GM11168 (cell line): ENCODE results near the gene LIPC.

Experiments used
- in situ Hi-C: fragments of 300-500 bp; cut with MboI; formaldehyde crosslinking; loops from one replicate; pipeline ENCODE4 v1.12.0; 2022; ENCODE audit warnings: low sequenced_read_pairs; ENCODE audit not compliant: unreplicated experiment

LIPC gene

GRCh38 chr15:58432401-58432800, 610 bp downstream of the LIPC start:
- in situ Hi-C loops: no loop called here

GRCh38 chr15:58433597-58434333, 2.0 kb downstream of the LIPC start:
- in situ Hi-C loops: no loop called here

- in situ Hi-C loops: no loop called here
These were observed 2.6 kb downstream of the LIPC start for GRCh38 chr15:58434334-58434875.

GRCh38 chr15:58436552-58436951, 4.8 kb downstream of the LIPC start:
- in situ Hi-C loops: no loop called here

GRCh38 chr15:58437531-58438105, 5.8 kb downstream of the LIPC start:
- in situ Hi-C loops: no loop called here

- in situ Hi-C loops: no loop called here
These were observed 6.3 kb downstream of the LIPC start for GRCh38 chr15:58438111-58438510.

- in situ Hi-C loops: no loop called here
These were observed 7.2 kb downstream of the LIPC start for GRCh38 chr15:58438956-58439355.

GRCh38 chr15:58440158-58440910, 8.5 kb downstream of the LIPC start:
- in situ Hi-C loops: no loop called here

- in situ Hi-C loops: no loop called here
These were observed 9.1 kb downstream of the LIPC start for GRCh38 chr15:58440922-58441321.

- in situ Hi-C loops: no loop called here
These were observed 9.7 kb downstream of the LIPC start for GRCh38 chr15:58441376-58442070.

GRCh38 chr15:58442122-58442521, 10.3 kb downstream of the LIPC start:
- in situ Hi-C loops: no loop called here

- in situ Hi-C loops: no loop called here
These were observed 11.5 kb downstream of the LIPC start for GRCh38 chr15:58443308-58443707.

- in situ Hi-C loops: no loop called here
These were observed 12.3 kb downstream of the LIPC start for GRCh38 chr15:58444056-58444455.

- in situ Hi-C loops: no loop called here
These were observed 13.0 kb downstream of the LIPC start for GRCh38 chr15:58444658-58445332.

GRCh38 chr15:58445865-58446264, 14.1 kb downstream of the LIPC start:
- in situ Hi-C loops: no loop called here

- in situ Hi-C loops: no loop called here
These were observed 14.7 kb downstream of the LIPC start for GRCh38 chr15:58446521-58446920.

GRCh38 chr15:58447271-58448010, 15.7 kb downstream of the LIPC start:
- in situ Hi-C loops: no loop called here

GRCh38 chr15:58448331-58448730, 16.5 kb downstream of the LIPC start:
- in situ Hi-C loops: no loop called here

- in situ Hi-C loops: no loop called here
These were observed 17.1 kb downstream of the LIPC start for GRCh38 chr15:58448906-58449305.
